Osteoblast (primary cell): ENCODE results near the gene ZNF414. TPM values are rescaled to one million over a fixed set of nuclear protein-coding genes. Genes with fewer than 3 reads are reported as not detected.
"Not testable (repeated sequence)": the region's sequence is repeated elsewhere in the genome, so short reads cannot be mapped to it uniquely, and the experiment has no call there.

Source experiments
- DNase-seq: peaks from one replicate; pipeline ENCODE4 v3.0.0; 2011; ENCODE audit warnings: low spot score, mixed read lengths; ENCODE audit not compliant: insufficient read length; ENCODE audit errors: missing footprints
- H2AFZ ChIP-seq: 2 replicates; pipeline ENCODE4 v1.6.0; 2011; ENCODE audit warnings: mild to moderate bottlenecking, low read length
- H3K27ac ChIP-seq: 2 replicates; pipeline ENCODE4 v1.5.1; 2011; ENCODE audit warnings: mild to moderate bottlenecking, low read depth, low read length, moderate library complexity
- H3K27me3 ChIP-seq: 2 replicates; pipeline ENCODE4 v1.6.0; 2012; ENCODE audit warnings: mild to moderate bottlenecking, control low read depth, inconsistent platforms, low read length, moderate library complexity; ENCODE audit not compliant: insufficient read depth
- H3K36me3 ChIP-seq: 2 replicates; pipeline ENCODE4 v1.5.1; 2011; ENCODE audit warnings: mild to moderate bottlenecking, low read length, control low read depth, moderate library complexity; ENCODE audit not compliant: insufficient read depth
- H3K4me1 ChIP-seq: 2 replicates; pipeline ENCODE4 v1.5.1; 2011; ENCODE audit warnings: mild to moderate bottlenecking, low read length, control low read depth, moderate library complexity; ENCODE audit not compliant: insufficient read depth
- H3K4me2 ChIP-seq: 2 replicates; pipeline ENCODE4 v1.6.0; 2011; ENCODE audit warnings: mild to moderate bottlenecking, low read length; ENCODE audit not compliant: insufficient read depth
- H3K4me3 ChIP-seq: fragments of 200-600 bp; sonication (generic); 3 replicates; pipeline ENCODE4 v1.5.1; 2012; ENCODE audit warnings: mild to moderate bottlenecking, low read length, inconsistent platforms; ENCODE audit not compliant: insufficient read depth
- H3K79me2 ChIP-seq: 2 replicates; pipeline ENCODE4 v1.6.0; 2012; ENCODE audit warnings: mild to moderate bottlenecking, low read length, control low read depth, inconsistent platforms; ENCODE audit not compliant: insufficient read depth
- H3K9me3 ChIP-seq: 2 replicates; pipeline ENCODE4 v1.5.1; 2011; ENCODE audit warnings: low read depth, low read length, control low read depth
- H4K20me1 ChIP-seq: 2 replicates; pipeline ENCODE4 v1.6.0; 2012; ENCODE audit warnings: mild to moderate bottlenecking, low read length, control low read depth; ENCODE audit not compliant: insufficient read depth
- total RNA-seq: library from RNA; depleted of rRNA; stranded (reverse); fragments of >200 nt; gene quantifications from 2 replicates; pipeline ENCODE4 v1.2.3, GENCODE V29; 2012
- TF ChIP-seq, protein P1 (sequence below): IDR thresholded peaks from 2 replicates; pipeline ENCODE4 v1.5.1; 2011; ENCODE audit warnings: mild to moderate bottlenecking, low read depth, low read length, moderate library complexity; ENCODE audit errors: extremely low read depth

Gene ZNF414
- total RNA-seq, 1 donor = 6.9 TPM

DNA sequence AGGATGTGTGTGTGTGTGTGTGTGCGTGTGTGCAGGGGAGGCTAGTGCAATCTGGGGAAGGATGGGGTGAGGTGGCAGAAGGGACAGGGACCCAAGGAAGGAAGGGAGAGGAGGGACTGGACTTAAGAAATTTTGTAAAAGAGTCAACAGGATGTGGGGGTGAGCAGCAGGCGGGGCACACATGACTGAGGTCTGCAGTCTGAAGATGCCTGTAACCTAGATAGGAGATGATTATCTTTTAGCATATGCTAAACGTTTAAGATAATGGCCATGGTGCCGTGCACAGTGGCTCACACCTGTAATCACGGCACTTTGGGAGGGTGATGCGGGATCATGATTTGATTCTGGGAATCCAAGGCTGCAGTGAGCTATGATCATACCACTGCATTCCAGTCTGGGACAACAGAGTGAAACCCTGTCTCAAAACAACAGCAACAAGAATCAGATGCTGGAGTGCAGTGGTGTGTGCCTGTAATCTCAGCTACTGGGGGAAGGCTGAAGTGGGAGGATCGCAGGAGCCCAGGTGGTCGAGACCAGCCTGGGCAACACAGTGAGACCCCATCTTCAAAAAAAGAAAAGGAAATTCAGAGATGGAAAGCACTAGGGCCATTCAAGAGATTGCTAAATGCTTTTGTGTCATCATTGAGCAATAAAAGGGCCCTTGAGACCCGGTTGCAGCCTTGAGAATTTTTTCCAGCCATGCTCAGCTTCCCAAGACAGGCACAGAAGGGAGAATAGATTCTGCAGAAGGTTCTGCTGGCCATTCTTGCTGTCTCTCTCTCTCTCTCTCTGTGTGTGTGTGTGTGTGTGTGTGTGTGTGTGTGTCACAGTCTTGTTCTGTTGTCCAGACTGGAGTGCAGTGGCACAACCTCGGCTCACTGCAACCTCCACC, 3.8 kb upstream of the ZNF414 start:
- Histone ChIP-seq H3K36me3 (no peaks in the 10 kb centered on the region), H2AFZ (peak overlapping the region; percentile 30), H3K9me3 (no peaks in the 10 kb centered on the region), H3K4me1 (peaks cover 23% of the 10 kb centered on the region), H3K4me3 (no peak overlapping the region), H4K20me1 (no peaks in the 10 kb centered on the region), H3K79me2 (no peaks in the 10 kb centered on the region), H3K27ac (peak overlapping the region; percentile 8), H3K27me3 (no peaks in the 10 kb centered on the region), H3K4me2 (peak overlapping the region; percentile 32)
- DNase-seq = peak; percentile 48
- TF ChIP-seq, protein P1, sequence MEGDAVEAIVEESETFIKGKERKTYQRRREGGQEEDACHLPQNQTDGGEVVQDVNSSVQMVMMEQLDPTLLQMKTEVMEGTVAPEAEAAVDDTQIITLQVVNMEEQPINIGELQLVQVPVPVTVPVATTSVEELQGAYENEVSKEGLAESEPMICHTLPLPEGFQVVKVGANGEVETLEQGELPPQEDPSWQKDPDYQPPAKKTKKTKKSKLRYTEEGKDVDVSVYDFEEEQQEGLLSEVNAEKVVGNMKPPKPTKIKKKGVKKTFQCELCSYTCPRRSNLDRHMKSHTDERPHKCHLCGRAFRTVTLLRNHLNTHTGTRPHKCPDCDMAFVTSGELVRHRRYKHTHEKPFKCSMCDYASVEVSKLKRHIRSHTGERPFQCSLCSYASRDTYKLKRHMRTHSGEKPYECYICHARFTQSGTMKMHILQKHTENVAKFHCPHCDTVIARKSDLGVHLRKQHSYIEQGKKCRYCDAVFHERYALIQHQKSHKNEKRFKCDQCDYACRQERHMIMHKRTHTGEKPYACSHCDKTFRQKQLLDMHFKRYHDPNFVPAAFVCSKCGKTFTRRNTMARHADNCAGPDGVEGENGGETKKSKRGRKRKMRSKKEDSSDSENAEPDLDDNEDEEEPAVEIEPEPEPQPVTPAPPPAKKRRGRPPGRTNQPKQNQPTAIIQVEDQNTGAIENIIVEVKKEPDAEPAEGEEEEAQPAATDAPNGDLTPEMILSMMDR = no peak

GRCh38 chr19:8515317-8515716, 1.4 kb upstream of the ZNF414 start:
- no peaks in the 10 kb centered on the region for H3K9me3 ChIP-seq
- no peak overlapping the region for H2AFZ ChIP-seq
- no peaks in the 10 kb centered on the region for H3K27me3 ChIP-seq
- H3K27ac ChIP-seq = no peak overlapping the region
- peak; percentile 81 for DNase-seq
- TF ChIP-seq, protein P1 = no peak
- H4K20me1 ChIP-seq = no peaks in the 10 kb centered on the region
- no peak overlapping the region for H3K4me3 ChIP-seq
- no peaks in the 10 kb centered on the region for H3K36me3 ChIP-seq
- no peak overlapping the region for H3K4me2 ChIP-seq
- peaks cover 25% of the 10 kb centered on the region for H3K4me1 ChIP-seq
- no peaks in the 10 kb centered on the region for H3K79me2 ChIP-seq

DNA sequence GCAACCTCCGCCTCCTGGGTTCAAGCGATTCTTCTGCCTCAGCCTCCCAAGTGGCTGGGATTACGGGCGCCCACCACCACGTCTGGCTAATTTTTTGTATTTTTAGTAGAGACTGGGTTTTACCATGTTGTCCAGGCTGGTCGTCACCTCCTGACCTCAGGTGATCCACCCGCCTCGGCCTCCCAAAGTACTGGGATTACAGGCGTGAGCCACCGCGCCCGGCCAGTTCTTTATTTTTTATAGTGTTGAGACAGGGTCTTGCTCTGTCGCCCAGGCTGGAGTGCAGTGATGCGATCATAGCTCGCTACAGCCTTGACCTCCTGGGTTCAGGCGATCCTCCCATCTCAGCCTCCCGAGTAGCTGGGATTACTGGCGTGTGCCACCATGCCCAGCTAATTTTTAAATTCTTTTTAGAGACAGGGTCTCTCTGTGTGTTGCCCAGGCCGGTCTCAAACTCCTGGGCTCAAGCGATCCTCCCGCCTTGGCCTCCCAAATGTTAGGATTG, 590 bp upstream of the ZNF414 start:
- H3K9me3 ChIP-seq, H3K36me3 ChIP-seq, H3K27me3 ChIP-seq, H4K20me1 ChIP-seq, H3K79me2 ChIP-seq, DNase-seq: not testable (repeated sequence)
- Histone ChIP-seq H3K4me2 (peak overlapping the region; percentile 88), H3K4me3 (peak overlapping the region; percentile 93), H3K4me1 (peaks cover 25% of the 10 kb centered on the region), H2AFZ (peak overlapping the region; percentile 83), H3K27ac (peak overlapping the region; percentile 94)

- H3K79me2 ChIP-seq = no peaks in the 10 kb centered on the region
- H3K9me3 ChIP-seq = no peaks in the 10 kb centered on the region
- H3K4me3 ChIP-seq = peak overlapping the region; percentile 93
- peak overlapping the region; percentile 83 for H2AFZ ChIP-seq
- no peaks in the 10 kb centered on the region for H3K36me3 ChIP-seq
- peak overlapping the region; percentile 94 for H3K27ac ChIP-seq
- no peaks in the 10 kb centered on the region for H3K27me3 ChIP-seq
- no peaks in the 10 kb centered on the region for H4K20me1 ChIP-seq
- peak overlapping the region; percentile 88 for H3K4me2 ChIP-seq
- TF ChIP-seq, protein P1 = no peak
- peak; percentile 89 for DNase-seq
- H3K4me1 ChIP-seq = peaks cover 21% of the 10 kb centered on the region
Measured at GRCh38 chr19:8513036-8513686, 806 bp downstream of the ZNF414 start.
